T-helper 1 cell treated with Interleukin-12 subunit alpha and Interleukin-12 subunit beta and Interleukin-4 antibody, amounts not matched to agents 30 μg/mL and 1 μg/mL, for 36 hours (primary cell): ENCODE measurements around the gene LMNTD2.

ENCODE experiments used
- H3K27ac Mint-ChIP-seq: one replicate; pipeline ENCODE4 v1.8.0; 2021; ENCODE audit warnings: mild to moderate bottlenecking, mixed read lengths
- H3K27me3 Mint-ChIP-seq: one replicate; pipeline ENCODE4 v1.8.0; 2021; ENCODE audit warnings: low read depth, mixed read lengths
- H3K36me3 Mint-ChIP-seq: one replicate; pipeline ENCODE4 v1.8.0; 2021; ENCODE audit warnings: low read depth, mixed read lengths
- H3K4me1 Mint-ChIP-seq: one replicate; pipeline ENCODE4 v1.8.0; 2021; ENCODE audit warnings: low read depth, mixed read lengths
- H3K4me3 Mint-ChIP-seq: one replicate; pipeline ENCODE4 v1.8.0; 2021; ENCODE audit warnings: mild to moderate bottlenecking, moderate library complexity, mixed read lengths
- H3K9me3 Mint-ChIP-seq: one replicate; pipeline ENCODE4 v1.8.0; 2021; ENCODE audit warnings: mixed read lengths

The LMNTD2 gene

GRCh38 chr11:539971-540481 lies 20.5 kb downstream of the LMNTD2 start:
- H3K9me3 Mint-ChIP-seq: no peaks in the 10 kb centered on the region
- H3K27me3 Mint-ChIP-seq: peaks cover 3% of the 10 kb centered on the region
- H3K36me3 Mint-ChIP-seq: no peaks in the 10 kb centered on the region
- H3K4me1 Mint-ChIP-seq: peaks cover 3% of the 10 kb centered on the region
- no peak overlapping the region for H3K27ac Mint-ChIP-seq
- no peak overlapping the region for H3K4me3 Mint-ChIP-seq

GRCh38 chr11:538431-539051 lies 22.0 kb downstream of the LMNTD2 start:
- Mint-ChIP-seq H3K36me3 (no peaks in the 10 kb centered on the region), H3K27me3 (peaks cover 3% of the 10 kb centered on the region), H3K27ac (no peak overlapping the region), H3K9me3 (no peaks in the 10 kb centered on the region), H3K4me1 (peaks cover 3% of the 10 kb centered on the region), H3K4me3 (no peak overlapping the region)

GRCh38 chr11:537622-538430 lies 22.7 kb downstream of the LMNTD2 start:
- H3K4me1 Mint-ChIP-seq: peaks cover 3% of the 10 kb centered on the region
- H3K4me3 Mint-ChIP-seq: no peak overlapping the region
- peaks cover 3% of the 10 kb centered on the region for H3K27me3 Mint-ChIP-seq
- peak overlapping the region; percentile 26 for H3K27ac Mint-ChIP-seq
- no peaks in the 10 kb centered on the region for H3K36me3 Mint-ChIP-seq
- H3K9me3 Mint-ChIP-seq: no peaks in the 10 kb centered on the region

- Mint-ChIP-seq H3K27ac (peak within 1 kb of the TSS; percentile 85), H3K27me3 (peaks cover 3% of the 10 kb centered on the region), H3K36me3 (no peaks in the 10 kb centered on the region), H3K4me3 (peak within 1 kb of the TSS; percentile 87), H3K4me1 (peaks cover 3% of the 10 kb centered on the region), H3K9me3 (no peaks in the 10 kb centered on the region)
Measured at GRCh38 chr11:536841-537621, 23.5 kb downstream of the LMNTD2 start, which contains the start of gene LRRC56. Gene LRRC56 (plus strand): TSS chr11:537527. CDS start chr11:540685, 3,158 bp downstream.

DNA sequence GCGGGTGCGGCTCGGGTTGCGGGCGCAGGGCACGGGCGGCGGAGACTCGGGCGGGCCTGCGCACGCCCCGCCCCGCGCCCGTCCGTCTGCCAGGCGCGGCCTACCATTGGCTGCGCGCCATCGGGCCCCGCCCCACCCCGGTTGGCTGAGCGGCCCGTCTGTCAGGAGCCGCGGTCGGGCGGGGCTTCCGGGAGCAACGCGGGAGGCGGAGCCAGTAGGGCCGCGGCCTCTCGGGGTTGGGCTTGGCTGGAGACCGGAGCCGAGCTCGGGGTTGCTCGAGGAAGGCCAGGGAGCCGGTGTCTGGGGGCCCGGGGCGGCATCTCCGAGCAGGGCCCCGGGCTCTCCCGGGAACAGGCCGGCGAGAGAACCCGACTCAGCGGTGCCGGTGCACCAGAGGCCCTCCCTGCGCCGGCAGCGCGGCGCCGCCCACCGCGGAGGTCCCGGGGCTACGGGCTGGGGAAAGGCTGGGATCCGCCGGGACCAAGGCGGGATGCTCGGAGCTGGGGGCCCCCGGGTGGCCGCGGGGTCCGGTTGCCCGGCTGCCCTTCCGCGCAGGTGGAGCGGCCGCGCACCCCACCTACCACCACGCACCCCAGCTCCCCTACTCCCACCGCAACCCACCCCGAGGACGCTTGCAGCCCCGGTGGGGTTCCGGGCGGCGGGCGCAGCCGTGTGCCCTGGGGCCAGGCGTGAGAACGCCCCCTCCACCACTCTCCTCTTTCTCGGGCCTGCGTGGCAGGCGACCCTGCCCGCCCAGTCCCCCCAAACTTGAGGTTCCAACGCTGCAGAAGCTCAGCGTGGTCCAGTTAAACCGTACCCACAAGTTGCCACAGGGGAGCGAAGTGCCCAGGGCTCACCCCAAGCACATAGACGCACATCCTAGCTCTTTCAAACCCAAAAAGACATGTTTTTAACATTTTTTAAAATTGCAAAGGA lies 24.8 kb downstream of the LMNTD2 start, which contains the start of gene HRAS:
TSS of gene HRAS (minus strand) at position 58 of the 936 bp plus-strand sequence.
- peak within 1 kb of the TSS; percentile 87 for H3K4me3 Mint-ChIP-seq
- H3K36me3 Mint-ChIP-seq: no peaks in the 10 kb centered on the region
- no peaks in the 10 kb centered on the region for H3K9me3 Mint-ChIP-seq
- H3K4me1 Mint-ChIP-seq: peaks cover 3% of the 10 kb centered on the region
- H3K27ac Mint-ChIP-seq: peak within 1 kb of the TSS; percentile 85
- H3K27me3 Mint-ChIP-seq: peaks cover 3% of the 10 kb centered on the region

DNA sequence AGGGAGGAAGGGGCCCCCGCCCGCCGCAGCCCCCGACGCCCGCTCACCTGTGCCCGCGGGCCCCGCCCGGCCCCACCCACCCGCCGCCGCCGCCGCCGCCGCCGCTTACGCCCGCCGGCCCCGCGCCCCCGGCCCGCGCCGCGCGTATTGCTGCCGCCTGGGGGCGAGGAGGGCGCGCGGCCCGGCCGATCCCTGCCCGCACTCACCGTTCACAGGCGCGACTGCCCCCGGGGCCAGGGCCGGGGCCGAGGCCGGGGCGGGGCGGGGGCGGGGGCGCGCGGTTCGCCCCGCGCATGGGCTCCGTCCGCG lies 25.4 kb downstream of the LMNTD2 start:
- Mint-ChIP-seq H3K9me3 (no peaks in the 10 kb centered on the region), H3K36me3 (no peaks in the 10 kb centered on the region), H3K4me1 (peaks cover 3% of the 10 kb centered on the region), H3K27me3 (peaks cover 3% of the 10 kb centered on the region), H3K4me3 (no peak overlapping the region), H3K27ac (no peak overlapping the region)

DNA sequence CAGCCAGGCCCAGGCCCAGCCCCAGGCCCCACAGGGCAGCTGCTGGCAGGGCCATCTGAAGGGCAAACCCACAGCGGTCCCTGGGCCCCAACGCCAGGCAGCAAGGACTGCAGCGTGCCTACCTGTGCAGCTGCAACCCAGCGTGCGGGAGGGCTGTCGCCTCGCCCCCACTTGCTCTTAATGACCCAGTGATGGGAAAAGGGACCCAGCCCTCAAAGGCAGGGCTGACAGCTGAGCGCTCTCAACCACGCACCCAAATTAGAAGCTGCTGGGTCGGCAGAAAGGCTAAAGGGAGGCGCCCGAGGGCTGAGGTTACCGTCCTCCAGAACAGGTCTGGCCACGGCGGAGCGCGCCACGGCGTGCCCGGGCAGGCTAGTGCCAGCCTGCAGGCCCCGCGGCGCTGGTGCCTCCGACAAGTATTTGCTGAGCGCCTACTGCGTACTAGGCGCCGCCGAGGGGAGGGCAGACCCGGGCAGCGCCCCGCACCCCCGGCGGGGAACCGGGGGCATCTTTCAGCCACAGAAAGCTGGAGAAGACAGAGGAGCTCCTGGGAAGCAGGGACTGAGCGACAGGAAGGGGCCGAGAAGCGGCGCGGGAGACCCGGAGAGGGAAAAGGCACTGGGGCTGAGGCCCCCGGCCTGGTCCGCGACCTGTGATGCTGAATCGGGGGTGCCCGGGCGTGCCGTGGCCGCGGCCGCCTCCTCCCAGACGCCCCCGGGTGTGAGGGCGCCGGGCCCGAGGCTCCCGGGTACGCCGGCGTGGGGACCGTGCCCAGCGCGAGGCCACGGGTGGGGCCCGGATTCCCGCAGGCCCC lies 25.9 kb downstream of the LMNTD2 start:
- Mint-ChIP-seq H3K27ac (peak overlapping the region; percentile 31), H3K27me3 (peaks cover 3% of the 10 kb centered on the region), H3K36me3 (no peaks in the 10 kb centered on the region), H3K4me1 (peaks cover 3% of the 10 kb centered on the region), H3K4me3 (peak overlapping the region; percentile 70), H3K9me3 (no peaks in the 10 kb centered on the region)

GRCh38 chr11:533586-534395 lies 26.7 kb downstream of the LMNTD2 start:
- no peaks in the 10 kb centered on the region for H3K36me3 Mint-ChIP-seq
- peak overlapping the region; percentile 70 for H3K4me3 Mint-ChIP-seq
- H3K27ac Mint-ChIP-seq: no peak overlapping the region
- no peaks in the 10 kb centered on the region for H3K9me3 Mint-ChIP-seq
- H3K27me3 Mint-ChIP-seq: peaks cover 3% of the 10 kb centered on the region
- H3K4me1 Mint-ChIP-seq: peaks cover 3% of the 10 kb centered on the region

- H3K27me3 Mint-ChIP-seq: peaks cover 3% of the 10 kb centered on the region
- H3K27ac Mint-ChIP-seq: no peak overlapping the region
- peaks cover 3% of the 10 kb centered on the region for H3K4me1 Mint-ChIP-seq
- H3K36me3 Mint-ChIP-seq: no peaks in the 10 kb centered on the region
- H3K9me3 Mint-ChIP-seq: no peaks in the 10 kb centered on the region
- H3K4me3 Mint-ChIP-seq: no peak overlapping the region
Measured at GRCh38 chr11:532986-533585, 27.5 kb downstream of the LMNTD2 start.

DNA sequence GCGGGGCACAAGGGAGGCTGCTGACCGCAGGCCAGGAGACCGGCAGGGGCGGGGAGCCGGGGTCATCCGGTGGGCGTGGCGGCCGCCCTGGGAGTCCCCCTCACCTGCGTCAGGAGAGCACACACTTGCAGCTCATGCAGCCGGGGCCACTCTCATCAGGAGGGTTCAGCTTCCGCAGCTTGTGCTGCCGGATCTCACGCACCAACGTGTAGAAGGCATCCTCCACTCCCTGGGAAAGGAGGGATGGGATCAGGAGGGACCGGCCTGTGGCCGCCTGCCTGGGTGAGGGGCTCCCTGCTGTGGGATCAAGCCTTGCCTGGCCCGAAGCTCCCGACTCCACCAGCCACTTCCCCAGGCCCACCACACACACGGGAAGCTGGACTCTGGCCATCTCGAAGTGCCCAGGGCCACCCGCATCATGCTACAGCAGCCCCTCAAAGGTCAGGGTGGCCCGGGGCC lies 28.0 kb downstream of the LMNTD2 start:
- Mint-ChIP-seq H3K36me3 (no peaks in the 10 kb centered on the region), H3K9me3 (no peaks in the 10 kb centered on the region), H3K4me3 (no peak overlapping the region), H3K27me3 (peaks cover 3% of the 10 kb centered on the region), H3K27ac (no peak overlapping the region), H3K4me1 (peaks cover 3% of the 10 kb centered on the region)

GRCh38 chr11:531919-532526 lies 28.5 kb downstream of the LMNTD2 start:
- peaks cover 3% of the 10 kb centered on the region for H3K4me1 Mint-ChIP-seq
- H3K27ac Mint-ChIP-seq: no peak overlapping the region
- H3K4me3 Mint-ChIP-seq: no peak overlapping the region

More at GRCh38 chr11:531919-532526, 28.5 kb downstream of the LMNTD2 start:
- H3K9me3 Mint-ChIP-seq: no peaks in the 10 kb centered on the region
- peaks cover 3% of the 10 kb centered on the region for H3K27me3 Mint-ChIP-seq
- no peaks in the 10 kb centered on the region for H3K36me3 Mint-ChIP-seq
